PC-3 (cell line): ENCODE data around the gene DNMT3L. TPM values are rescaled to one million over a fixed set of nuclear protein-coding genes. Genes with fewer than 3 reads are reported as not detected.

Source experiments
- ATAC-seq: fragments of 200-7000 bp; cut with Tn5 transposase; 2 replicates; pipeline ENCODE4 v1.9.1; 2020; ENCODE audit warnings: mild to moderate bottlenecking, moderate library complexity
- BruUV-seq: library from RNA; stranded (reverse); fragments of 400-500 nt; replicated peaks from 2 replicates; lab custom pipeline; 2021; lab: Mats Ljungman, UMichigan
- CTCF ChIA-PET: fragments of 300-600 bp; sonication (Branson Sonifier 250); formaldehyde crosslinking; loops from one replicate; lab custom pipeline; 2022; ENCODE audit warnings: antibody characterized with exemption; lab: Charles Lee
- POLR2A ChIA-PET: fragments of 300-600 bp; sonication (Branson Sonifier 250); formaldehyde crosslinking; loops from one replicate; lab custom pipeline; 2022; ENCODE audit warnings: antibody characterized with exemption; ENCODE audit not compliant: unreplicated experiment; lab: Charles Lee
- DNase-seq: peaks from one replicate; pipeline ENCODE4 v3.0.0-alpha.2; 2015
- H2AFZ ChIP-seq: fragments of 300-600 bp; sonication (generic); 2 replicates; pipeline ENCODE4 v1.6.0; 2016; ENCODE audit warnings: antibody characterized with exemption, low read length
- H3F3A ChIP-seq: fragments of 300-600 bp; sonication (generic); one replicate; pipeline ENCODE4 v1.6.0; 2017; ENCODE audit warnings: antibody characterized with exemption, low read length, control low read depth, mild to moderate bottlenecking; ENCODE audit not compliant: unreplicated experiment
- H3K27ac ChIP-seq: fragments of 300-600 bp; sonication (generic); 2 replicates; pipeline ENCODE4 v1.5.1; 2016; ENCODE audit warnings: mild to moderate bottlenecking, low read length
- H3K27me3 ChIP-seq: fragments of 300-600 bp; sonication (generic); 2 replicates; pipeline ENCODE4 v1.6.1; 2016; ENCODE audit warnings: low read length, mixed read lengths
- H3K36me3 ChIP-seq: fragments of 300-600 bp; sonication (generic); 2 replicates; pipeline ENCODE4 v1.6.1; 2016; ENCODE audit warnings: low read depth, mixed run types, low read length, mixed read lengths
- H3K4me1 ChIP-seq: fragments of 300-600 bp; sonication (generic); 2 replicates; pipeline ENCODE4 v1.5.1; 2016; ENCODE audit warnings: low read length; ENCODE audit not compliant: insufficient read depth
- H3K4me2 ChIP-seq: fragments of 300-600 bp; sonication (generic); 2 replicates; pipeline ENCODE4 v1.6.0; 2016; ENCODE audit warnings: low read length
- H3K4me3 ChIP-seq: fragments of 300-600 bp; sonication (generic); 2 replicates; pipeline ENCODE4 v1.5.1; 2016; ENCODE audit warnings: mild to moderate bottlenecking, low read length, mixed read lengths
- H3K79me2 ChIP-seq: fragments of 300-600 bp; sonication (generic); 2 replicates; pipeline ENCODE4 v1.6.1; 2017; ENCODE audit warnings: low read length, mixed read lengths
- H3K9ac ChIP-seq: fragments of 300-600 bp; sonication (generic); 2 replicates; pipeline ENCODE4 v1.6.0; 2016; ENCODE audit warnings: mild to moderate bottlenecking, low read length
- H3K9me2 ChIP-seq: fragments of 300-600 bp; sonication (generic); replicated peaks from 2 replicates; pipeline ENCODE4 v1.6.1; 2016; ENCODE audit warnings: mixed run types, low read length, mixed read lengths
- H3K9me3 ChIP-seq: fragments of 300-600 bp; sonication (generic); 2 replicates; pipeline ENCODE4 v1.6.1; 2016; ENCODE audit warnings: low read length, mixed read lengths
- H4K20me1 ChIP-seq: fragments of 300-600 bp; sonication (generic); 2 replicates; pipeline ENCODE4 v1.6.1; 2016; ENCODE audit warnings: low read length, mixed read lengths
- EZH2 ChIP-seq: fragments of 300-600 bp; sonication (generic); IDR thresholded peaks from one replicate; pipeline ENCODE4 v1.6.1; 2017; ENCODE audit warnings: antibody characterized with exemption, mild to moderate bottlenecking, low read length; ENCODE audit not compliant: unreplicated experiment
- EZH2phosphoT487 ChIP-seq: fragments of 300-600 bp; sonication (generic); IDR thresholded peaks from 2 replicates; pipeline ENCODE4 v1.6.1; 2018; ENCODE audit warnings: mild to moderate bottlenecking, antibody characterized with exemption, low read length, borderline replicate concordance
- intact Hi-C: fragments of 100-400 bp; cut with micrococcal nuclease; formaldehyde crosslinking; loops from 2 replicates; pipeline ENCODE4 v1.9.0; 2023
- total RNA-seq: library from RNA; depleted of rRNA; stranded (reverse); fragments of >200 nt; gene quantifications from 2 replicates; pipeline ENCODE4 v1.2.3, GENCODE V29; 2014
- TF ChIP-seq, protein P1 (sequence below): fragments of 300-600 bp; sonication (generic); conservative IDR thresholded peaks from 2 replicates; pipeline ENCODE4 v1.5.1; 2017; ENCODE audit warnings: antibody characterized with exemption, low read depth, mild to moderate bottlenecking, low read length

DNMT3L gene
- total RNA-seq, 1 experiment from 2014 or later: not detected

DNA sequence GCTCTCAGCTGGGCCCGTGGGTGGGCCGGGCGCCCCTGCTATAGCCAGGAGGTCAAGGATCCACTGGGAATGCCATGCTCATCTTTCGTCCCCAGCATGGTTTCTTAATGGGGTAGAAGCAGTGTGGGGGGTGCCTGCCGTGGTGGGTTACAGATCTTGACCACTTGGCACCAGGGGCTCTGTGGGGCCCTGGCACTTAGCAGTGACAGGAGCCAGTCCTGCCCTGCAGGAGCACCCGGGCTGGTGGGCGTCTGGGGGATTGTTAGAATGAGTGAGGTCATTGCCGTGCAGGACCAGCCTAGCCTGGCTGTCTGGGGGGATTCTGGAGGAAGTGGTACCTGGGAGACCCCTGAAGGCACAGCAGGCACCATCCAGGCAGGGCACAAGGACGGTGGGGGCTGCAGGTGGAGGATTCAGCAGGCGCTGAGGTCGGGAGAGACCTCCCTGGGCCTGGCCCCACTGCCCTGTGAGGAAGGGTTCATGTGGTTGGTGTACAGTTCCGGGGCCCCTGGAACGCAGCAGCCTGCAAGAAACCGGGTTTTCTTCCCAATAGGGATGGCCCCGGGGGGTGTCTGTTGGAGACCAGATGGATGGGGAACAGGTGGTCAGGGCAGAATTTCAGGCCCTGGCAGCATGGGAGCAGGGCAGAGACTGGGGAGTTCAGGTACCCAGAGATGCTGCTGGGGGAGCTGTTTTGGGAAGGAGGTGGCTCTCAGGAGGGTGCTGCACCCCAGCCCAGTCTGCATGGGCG lies 28.8 kb upstream of the DNMT3L start:
- Histone ChIP-seq H3F3A (no peaks in the 10 kb centered on the region), H3K36me3 (no peaks in the 10 kb centered on the region), H3K27me3 (no peaks in the 10 kb centered on the region), H3K9ac (no peak overlapping the region), H3K79me2 (no peaks in the 10 kb centered on the region), H3K4me1 (no peaks in the 10 kb centered on the region), H2AFZ (no peak overlapping the region), H3K9me3 (no peaks in the 10 kb centered on the region), H3K4me3 (no peak overlapping the region), H3K4me2 (no peak overlapping the region), H4K20me1 (no peaks in the 10 kb centered on the region), H3K9me2 (no peaks in the 10 kb centered on the region), H3K27ac (no peak overlapping the region)
- POLR2A ChIA-PET: no interaction called here
- intact Hi-C loops: no loop called here
- TF ChIP-seq EZH2phosphoT487: no peak
- TF ChIP-seq EZH2: no peak
- TF ChIP-seq, protein P1, sequence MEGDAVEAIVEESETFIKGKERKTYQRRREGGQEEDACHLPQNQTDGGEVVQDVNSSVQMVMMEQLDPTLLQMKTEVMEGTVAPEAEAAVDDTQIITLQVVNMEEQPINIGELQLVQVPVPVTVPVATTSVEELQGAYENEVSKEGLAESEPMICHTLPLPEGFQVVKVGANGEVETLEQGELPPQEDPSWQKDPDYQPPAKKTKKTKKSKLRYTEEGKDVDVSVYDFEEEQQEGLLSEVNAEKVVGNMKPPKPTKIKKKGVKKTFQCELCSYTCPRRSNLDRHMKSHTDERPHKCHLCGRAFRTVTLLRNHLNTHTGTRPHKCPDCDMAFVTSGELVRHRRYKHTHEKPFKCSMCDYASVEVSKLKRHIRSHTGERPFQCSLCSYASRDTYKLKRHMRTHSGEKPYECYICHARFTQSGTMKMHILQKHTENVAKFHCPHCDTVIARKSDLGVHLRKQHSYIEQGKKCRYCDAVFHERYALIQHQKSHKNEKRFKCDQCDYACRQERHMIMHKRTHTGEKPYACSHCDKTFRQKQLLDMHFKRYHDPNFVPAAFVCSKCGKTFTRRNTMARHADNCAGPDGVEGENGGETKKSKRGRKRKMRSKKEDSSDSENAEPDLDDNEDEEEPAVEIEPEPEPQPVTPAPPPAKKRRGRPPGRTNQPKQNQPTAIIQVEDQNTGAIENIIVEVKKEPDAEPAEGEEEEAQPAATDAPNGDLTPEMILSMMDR: no peak
- DNase-seq (no peak), ATAC-seq (no peak)
- CTCF ChIA-PET: no interaction called here
- BruUV-seq: no TSS peak

DNA sequence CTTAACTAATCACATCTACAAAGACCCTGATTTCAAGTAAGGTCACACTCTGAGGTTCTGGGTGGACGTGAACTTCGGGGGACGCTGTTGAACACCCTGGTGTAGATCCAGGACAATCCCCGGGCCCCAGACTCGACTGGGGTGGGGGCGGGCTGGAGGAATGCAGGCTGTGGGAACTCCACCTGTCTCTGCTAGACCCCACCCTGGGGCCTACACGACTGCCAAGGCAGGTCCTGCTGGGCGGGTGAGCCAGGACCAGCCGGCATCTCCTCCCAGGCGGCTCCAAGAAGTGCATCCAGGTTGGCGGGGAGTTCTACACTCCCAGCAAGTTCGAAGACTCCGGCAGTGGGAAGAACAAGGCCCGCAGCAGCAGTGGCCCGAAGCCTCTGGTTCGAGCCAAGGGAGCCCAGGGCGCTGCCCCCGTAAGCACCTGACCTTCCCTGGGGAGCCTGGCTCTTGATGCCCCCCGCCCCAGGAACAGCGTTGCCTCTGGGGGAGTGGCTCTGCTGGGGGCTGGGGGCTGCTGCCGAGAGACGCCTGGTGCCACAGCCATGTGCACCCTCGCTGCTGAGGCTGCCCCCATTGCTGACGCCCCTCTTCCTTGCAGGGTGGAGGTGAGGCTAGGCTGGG lies 27.8 kb upstream of the DNMT3L start:
- Histone ChIP-seq H4K20me1 (no peaks in the 10 kb centered on the region), H3K4me2 (no peak overlapping the region), H3K36me3 (no peaks in the 10 kb centered on the region), H3K79me2 (no peaks in the 10 kb centered on the region), H3K27ac (no peak overlapping the region), H3K9me3 (no peaks in the 10 kb centered on the region), H3K9ac (no peak overlapping the region), H3K4me3 (no peak overlapping the region), H3K4me1 (no peaks in the 10 kb centered on the region), H3K9me2 (no peaks in the 10 kb centered on the region), H3K27me3 (no peaks in the 10 kb centered on the region), H2AFZ (no peak overlapping the region), H3F3A (no peaks in the 10 kb centered on the region)
- ChIA-PET POLR2A (no interaction called here), CTCF (no interaction called here)
- ATAC-seq (no peak), DNase-seq (no peak)
- BruUV-seq: no TSS peak
- intact Hi-C loops: no loop called here
- no peak for TF ChIP-seq EZH2
- TF ChIP-seq EZH2phosphoT487: no peak
- TF ChIP-seq, protein P1: no peak
